ENCODE data around the gene AGK. TPM values are rescaled to one million over a fixed set of nuclear protein-coding genes. Genes with fewer than 3 reads are reported as not detected.

The AGK gene
- total and polyA plus RNA-seq, 2 experiments from 2014 or later: 21.9 to 37.9 TPM

GRCh38 chr7:141537906-141538305, 13.3 kb upstream of the AGK start (continued):
- TF ChIP-seq ZNF462 (CRISPR knock-in tag; IDR thresholded peaks at IDR 0.05) (no peak), STAT1 (IDR thresholded peaks at IDR 0.05; ENCODE audit: unreplicated experiment) (no peak), CREB1 (CRISPR knock-in tag; IDR thresholded peaks at IDR 0.05; ENCODE audit: low read depth) (no peak)

GRCh38 chr7:141541375-141541774, 9.8 kb upstream of the AGK start:
- Histone ChIP-seq H3K36me3 (ENCODE audit: insufficient read depth) (no peaks in the 10 kb centered on the region), H3K4me1 (ENCODE audit: insufficient read depth) (peaks cover 15% of the 10 kb centered on the region), H4K20me1 (replicated peaks; ENCODE audit: insufficient read depth) (no peaks in the 10 kb centered on the region), H3K27me3 (ENCODE audit: insufficient read depth) (no peaks in the 10 kb centered on the region), H3K9me2 (ENCODE audit: insufficient read depth) (no peaks in the 10 kb centered on the region), H3K4me2 (no peak overlapping the region), H3K79me2 (replicated peaks; ENCODE audit: insufficient read depth) (no peaks in the 10 kb centered on the region), H2AFZ (no peak overlapping the region), H3K27ac (ENCODE audit: low read depth) (no peak overlapping the region), H3F3A (replicated peaks; ENCODE audit: low read depth) (no peaks in the 10 kb centered on the region), H3K4me3 (no peak overlapping the region)
- Mint-ChIP-seq H3K36me3 (ENCODE audit: low read depth) (peaks cover 3% of the 10 kb centered on the region; the same call in 1 of the 3 replicates), H3K9me3 (peaks cover 3% of the 10 kb centered on the region; the same call in 1 of the 3 replicates), H3K4me1 (peaks cover 15% of the 10 kb centered on the region), H3K27me3 (ENCODE audit: insufficient read depth, low read depth, poor library complexity) (peaks cover 3% of the 10 kb centered on the region), H3K27ac (no peak overlapping the region), H3K4me3 (no peak overlapping the region)
- no peak for ATAC-seq
- DNase-seq (ENCODE audit: low spot score): no peak
- TF ChIP-seq EZH2 (IDR thresholded peaks at IDR 0.05; ENCODE audit: low read depth, unreplicated experiment) (no peak), EZH2phosphoT487 (IDR thresholded peaks at IDR 0.05; ENCODE audit: unreplicated experiment) (no peak), ZNF462 (CRISPR knock-in tag; IDR thresholded peaks at IDR 0.05) (no peak), CREB1 (CRISPR knock-in tag; IDR thresholded peaks at IDR 0.05; ENCODE audit: low read depth) (no peak), STAT1 (IDR thresholded peaks at IDR 0.05; ENCODE audit: unreplicated experiment) (no peak), JUNB (IDR thresholded peaks at IDR 0.05; ENCODE audit: unreplicated experiment) (no peak), POLR2AphosphoS5 (IDR thresholded peaks at IDR 0.05; ENCODE audit: low read depth) (no peak), NANOG (IDR thresholded peaks at IDR 0.05; ENCODE audit: borderline replicate concordance) (no peak)
